ENCODE measurements around the gene EXOC6B. TPM values are rescaled to one million over a fixed set of nuclear protein-coding genes. Genes with fewer than 3 reads are reported as not detected.
A peak's percentile ranks its signal among the peaks of the same experiment; 100 is the strongest.

Gene EXOC6B
- total RNA-seq, 1 experiment from 2014 or later, result 33.7 TPM

GRCh38 chr2:72778410-72778809 is 47.4 kb downstream of the EXOC6B start:
- ChIA-PET CTCF (interaction anchor here (0.8 to 1.6 kb wide), 2 partner anchors 81 to 85 kb away, joined by 3 to 6 read pairs; no protein-coding TSS in a partner anchor), POLR2A (no interaction called here)
- TF ChIP-seq EMX1 (CRISPR knock-in tag; IDR thresholded peaks at IDR 0.05), result no peak
- TF ChIP-seq STAT6 (CRISPR knock-in tag; conservative IDR thresholded peaks at IDR 0.05; ENCODE audit: low read depth), result no peak
- Mint-ChIP-seq H3K4me3 (no peak overlapping the region), H3K27me3 (ENCODE audit: low read depth) (no peaks in the 10 kb centered on the region), H3K4me1 (peaks cover 26% of the 10 kb centered on the region), H3K9me3 (peaks cover 7% of the 10 kb centered on the region; the same call in 1 of the 2 replicates), H3K27ac (no peak overlapping the region), H3K36me3 (peaks cover 4% of the 10 kb centered on the region)
- DNase-seq (ENCODE audit: low spot score) (no peak), ATAC-seq (no peak)

GRCh38 chr2:72770879-72771461 is 54.9 kb downstream of the EXOC6B start:
- Mint-ChIP-seq H3K36me3 (no peaks in the 10 kb centered on the region), H3K4me1 (peaks cover 18% of the 10 kb centered on the region), H3K27me3 (ENCODE audit: low read depth) (no peaks in the 10 kb centered on the region), H3K9me3 (no peaks in the 10 kb centered on the region), H3K4me3 (no peak overlapping the region), H3K27ac (no peak overlapping the region)
- peak; percentile 45 for DNase-seq (ENCODE audit: low spot score)
- no peak for TF ChIP-seq E2F4 (CRISPR knock-in tag; IDR thresholded peaks at IDR 0.05; ENCODE audit: borderline replicate concordance, low read depth)
- no peak for TF ChIP-seq ZNF425 (CRISPR knock-in tag; conservative IDR thresholded peaks at IDR 0.05)
- TF ChIP-seq MAX (CRISPR knock-in tag; IDR thresholded peaks at IDR 0.05), result no peak
- peak; percentile 61; the same call in 1 of the 2 replicates for TF ChIP-seq CTCF (IDR thresholded peaks at IDR 0.05)
- TF ChIP-seq ZNF121 (CRISPR knock-in tag; IDR thresholded peaks at IDR 0.05), result no peak
- CTCF ChIA-PET, result interaction anchor here (1.4 to 2.4 kb wide), 5 partner anchors 89 to 122 kb away, joined by 3 to 20 read pairs (median 7); partner anchors contain the start of gene SPR
- POLR2A ChIA-PET, result no interaction called here
- no peak for ATAC-seq

GRCh38 chr2:72765997-72766609 is 59.7 kb downstream of the EXOC6B start:
- TF ChIP-seq SOX15 (CRISPR knock-in tag; IDR thresholded peaks at IDR 0.05) (no peak), ZNF263 (CRISPR knock-in tag; IDR thresholded peaks at IDR 0.05; ENCODE audit: low read depth) (no peak), ZNF396 (CRISPR knock-in tag; IDR thresholded peaks at IDR 0.05; ENCODE audit: borderline replicate concordance) (no peak), IRF1 (CRISPR knock-in tag; IDR thresholded peaks at IDR 0.05) (no peak), TEAD4 (CRISPR knock-in tag; IDR thresholded peaks at IDR 0.05) (no peak), TP53 (CRISPR knock-in tag; IDR thresholded peaks at IDR 0.05) (no peak), ZNF423 (CRISPR knock-in tag; IDR thresholded peaks at IDR 0.05) (no peak)
- H3K27ac Mint-ChIP-seq, result no peak overlapping the region
- peaks cover 23% of the 10 kb centered on the region for H3K9me3 Mint-ChIP-seq
- DNase-seq (ENCODE audit: low spot score) (no peak), ATAC-seq (no peak)
- H3K4me3 Mint-ChIP-seq, result no peak overlapping the region
- ChIA-PET POLR2A (interaction anchor here (0.7 kb wide), 1 partner anchor 417 kb away, joined by 3 read pairs; no protein-coding TSS in a partner anchor), CTCF (interaction anchor here (1.6 to 3.6 kb wide), 2 partner anchors 97 to 121 kb away, joined by 3 to 21 read pairs; partner anchors contain the start of gene SPR)
- H3K36me3 Mint-ChIP-seq, result peaks cover 25% of the 10 kb centered on the region
- no peaks in the 10 kb centered on the region for H3K27me3 Mint-ChIP-seq (ENCODE audit: low read depth)
- peaks cover 4% of the 10 kb centered on the region for H3K4me1 Mint-ChIP-seq
